ENCODE measurements around the gene DENND11. TPM values are rescaled to one million over a fixed set of nuclear protein-coding genes. Genes with fewer than 3 reads are reported as not detected.

Gene DENND11, protein sequence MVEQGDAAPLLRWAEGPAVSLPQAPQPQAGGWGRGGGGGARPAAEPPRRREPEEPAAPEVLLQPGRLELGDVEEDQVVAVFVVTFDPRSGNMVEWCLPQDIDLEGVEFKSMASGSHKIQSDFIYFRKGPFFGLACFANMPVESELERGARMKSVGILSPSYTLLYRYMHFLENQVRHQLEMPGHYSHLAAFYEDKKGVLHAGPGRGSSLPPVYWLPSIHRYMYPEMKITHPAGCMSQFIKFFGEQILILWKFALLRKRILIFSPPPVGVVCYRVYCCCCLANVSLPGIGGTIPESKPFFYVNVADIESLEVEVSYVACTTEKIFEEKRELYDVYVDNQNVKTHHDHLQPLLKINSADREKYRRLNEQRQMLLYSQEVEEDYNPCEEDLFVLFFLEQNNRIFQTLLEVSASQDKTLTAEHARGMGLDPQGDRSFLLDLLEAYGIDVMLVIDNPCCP
- 10 to 100 TPM; 17.0 to 24.1 (median 19.1) TPM for total RNA-seq

DNA sequence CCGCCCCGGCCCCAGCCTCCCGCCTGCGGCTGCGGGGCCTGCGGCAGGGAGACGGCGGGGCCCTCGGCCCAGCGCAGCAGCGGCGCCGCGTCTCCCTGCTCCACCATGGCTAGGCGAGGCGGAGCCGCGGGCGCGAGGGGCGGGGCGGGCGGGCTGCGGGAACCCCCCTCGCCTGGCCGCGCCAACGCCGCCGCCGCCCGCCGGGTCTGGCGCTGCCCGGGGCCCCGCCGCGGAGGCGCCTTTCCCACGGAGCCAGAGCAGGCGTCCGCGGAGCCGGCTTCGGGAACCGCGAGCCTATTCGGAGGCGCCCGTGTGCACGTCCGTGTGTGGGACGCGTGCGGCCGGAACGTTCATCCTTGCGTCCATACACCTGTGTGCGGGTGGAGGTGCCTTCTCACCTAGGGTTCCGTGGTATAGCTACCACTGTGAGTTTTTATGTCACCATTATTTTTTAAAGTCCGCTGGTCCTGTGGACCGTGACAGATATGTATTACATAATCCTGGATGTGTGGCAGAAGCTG, at the start of gene DENND11:
Gene DENND11, minus strand, starts transcription at position 120 of the 521 bp plus-strand sequence. Its CDS starts 13 bp downstream, at position 107.
- TF ChIP-seq, protein P1, sequence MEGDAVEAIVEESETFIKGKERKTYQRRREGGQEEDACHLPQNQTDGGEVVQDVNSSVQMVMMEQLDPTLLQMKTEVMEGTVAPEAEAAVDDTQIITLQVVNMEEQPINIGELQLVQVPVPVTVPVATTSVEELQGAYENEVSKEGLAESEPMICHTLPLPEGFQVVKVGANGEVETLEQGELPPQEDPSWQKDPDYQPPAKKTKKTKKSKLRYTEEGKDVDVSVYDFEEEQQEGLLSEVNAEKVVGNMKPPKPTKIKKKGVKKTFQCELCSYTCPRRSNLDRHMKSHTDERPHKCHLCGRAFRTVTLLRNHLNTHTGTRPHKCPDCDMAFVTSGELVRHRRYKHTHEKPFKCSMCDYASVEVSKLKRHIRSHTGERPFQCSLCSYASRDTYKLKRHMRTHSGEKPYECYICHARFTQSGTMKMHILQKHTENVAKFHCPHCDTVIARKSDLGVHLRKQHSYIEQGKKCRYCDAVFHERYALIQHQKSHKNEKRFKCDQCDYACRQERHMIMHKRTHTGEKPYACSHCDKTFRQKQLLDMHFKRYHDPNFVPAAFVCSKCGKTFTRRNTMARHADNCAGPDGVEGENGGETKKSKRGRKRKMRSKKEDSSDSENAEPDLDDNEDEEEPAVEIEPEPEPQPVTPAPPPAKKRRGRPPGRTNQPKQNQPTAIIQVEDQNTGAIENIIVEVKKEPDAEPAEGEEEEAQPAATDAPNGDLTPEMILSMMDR (IDR thresholded peaks at IDR 0.05; ENCODE audit: low read depth): no peak

DNA sequence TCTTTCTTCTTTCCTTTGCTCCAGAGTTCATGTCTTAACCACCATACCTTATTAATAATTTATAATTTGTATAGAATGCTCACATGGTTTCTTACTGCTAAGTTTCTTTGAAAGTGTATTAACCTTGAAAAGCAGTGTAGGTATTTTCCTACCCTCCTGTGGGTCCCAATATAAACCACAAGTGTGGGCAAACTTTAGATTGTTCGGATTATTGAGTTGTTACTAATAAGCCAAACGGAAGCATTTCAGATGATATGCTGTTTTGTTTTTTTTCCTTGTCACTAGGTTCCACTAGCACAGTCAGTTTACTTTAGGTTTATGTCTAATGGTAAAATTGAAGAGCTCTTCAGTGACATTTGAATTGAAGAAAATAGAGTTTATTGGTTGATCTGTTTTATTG, 46.4 kb upstream of the DENND11 start:
- TF ChIP-seq, protein P1 (IDR thresholded peaks at IDR 0.05; ENCODE audit: low read depth): no peak

DNA sequence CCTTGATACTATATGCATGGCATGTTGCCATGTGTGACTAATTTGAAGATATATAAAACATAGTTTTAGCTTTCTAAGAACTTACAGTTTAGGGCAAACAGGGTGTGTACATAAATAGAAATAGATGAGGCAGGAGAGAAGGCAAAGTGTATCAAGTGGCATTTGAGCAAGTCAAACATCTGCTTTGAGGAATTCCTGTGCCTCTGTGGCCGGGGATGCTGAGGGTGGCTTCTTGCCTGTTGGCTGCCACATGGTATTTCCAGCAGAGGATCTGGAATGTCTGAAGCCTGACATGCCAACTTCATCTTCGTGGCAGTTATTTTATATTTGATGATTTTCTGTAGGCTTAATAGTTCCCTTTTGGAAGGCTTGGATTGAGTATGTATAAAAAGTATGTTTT, 42.2 kb upstream of the DENND11 start:
- TF ChIP-seq, protein P1 (IDR thresholded peaks at IDR 0.05; ENCODE audit: low read depth): no peak

GRCh38 chr7:141742229-141742628, 40.3 kb upstream of the DENND11 start:
- TF ChIP-seq, protein P1 (IDR thresholded peaks at IDR 0.05; ENCODE audit: low read depth): no peak

- TF ChIP-seq, protein P1 (IDR thresholded peaks at IDR 0.05; ENCODE audit: low read depth): no peak
These were observed 37.3 kb upstream of the DENND11 start for GRCh38 chr7:141739250-141739649.

DNA sequence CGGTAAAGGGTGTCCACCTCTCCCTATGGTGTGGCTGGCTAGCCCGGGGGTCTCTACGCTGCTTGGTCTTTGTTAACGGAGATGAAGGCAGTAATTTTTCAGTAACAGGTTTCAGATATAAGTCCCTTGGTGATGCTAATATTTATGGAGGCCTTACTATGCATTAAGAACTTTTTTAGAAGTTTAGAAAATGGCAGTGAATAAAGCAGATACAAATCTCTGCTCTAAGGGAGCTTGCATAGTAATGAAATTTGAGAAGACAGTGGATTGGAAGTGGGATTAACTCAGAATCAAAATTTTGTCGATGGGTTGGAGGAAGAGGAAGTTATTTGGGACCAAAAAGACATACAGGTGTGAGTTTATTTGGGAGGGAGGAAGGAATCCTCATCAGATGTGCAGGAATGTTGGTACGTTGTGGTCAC, 36.6 kb upstream of the DENND11 start:
- TF ChIP-seq, protein P1 (IDR thresholded peaks at IDR 0.05; ENCODE audit: low read depth): no peak

DNA sequence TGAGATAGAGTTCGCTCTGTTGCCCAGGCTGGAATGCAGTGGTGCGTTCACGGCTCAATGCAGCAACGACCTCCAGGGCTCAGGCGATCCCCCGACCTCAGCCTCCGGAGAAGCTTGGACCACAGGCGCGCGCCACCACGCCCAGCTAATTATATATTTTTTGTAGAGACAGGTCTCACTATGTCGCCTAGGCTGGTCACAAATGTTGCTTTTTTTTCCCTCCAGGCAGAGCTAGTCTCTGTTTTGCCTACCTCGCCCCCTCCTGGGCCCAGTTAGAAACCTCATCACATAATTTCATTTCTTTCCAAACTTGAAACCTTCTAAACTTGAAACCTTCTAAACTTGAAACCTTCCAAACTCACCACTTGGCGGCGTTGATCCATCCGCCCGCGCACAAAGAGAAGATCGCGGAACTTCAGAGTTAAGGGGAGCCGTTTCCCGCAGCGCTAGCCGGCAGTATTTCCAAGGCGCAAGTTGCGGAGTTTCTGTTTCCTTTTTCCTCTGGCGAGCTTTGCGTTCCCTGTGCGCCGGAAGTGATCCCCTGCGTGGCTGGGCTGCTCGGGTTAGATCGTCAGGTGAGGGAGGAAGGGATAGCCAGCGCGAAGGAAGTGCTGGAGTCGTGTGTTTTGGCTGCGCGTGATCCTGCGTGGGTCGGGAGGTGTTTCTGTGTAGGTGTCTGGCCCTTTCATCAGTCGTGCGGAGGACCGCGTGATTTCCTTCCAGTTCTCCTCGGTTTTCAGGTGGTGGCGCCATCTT, 36.0 kb upstream of the DENND11 start, which contains the start of gene SSBP1:
Gene SSBP1, plus strand, starts transcription at position 523 of the 756 bp plus-strand sequence. CDS start 809 bp downstream, outside the sequence.
- TF ChIP-seq, protein P1 (IDR thresholded peaks at IDR 0.05; ENCODE audit: low read depth): no peak
